ENCODE results near the gene MOXD1.

DNA sequence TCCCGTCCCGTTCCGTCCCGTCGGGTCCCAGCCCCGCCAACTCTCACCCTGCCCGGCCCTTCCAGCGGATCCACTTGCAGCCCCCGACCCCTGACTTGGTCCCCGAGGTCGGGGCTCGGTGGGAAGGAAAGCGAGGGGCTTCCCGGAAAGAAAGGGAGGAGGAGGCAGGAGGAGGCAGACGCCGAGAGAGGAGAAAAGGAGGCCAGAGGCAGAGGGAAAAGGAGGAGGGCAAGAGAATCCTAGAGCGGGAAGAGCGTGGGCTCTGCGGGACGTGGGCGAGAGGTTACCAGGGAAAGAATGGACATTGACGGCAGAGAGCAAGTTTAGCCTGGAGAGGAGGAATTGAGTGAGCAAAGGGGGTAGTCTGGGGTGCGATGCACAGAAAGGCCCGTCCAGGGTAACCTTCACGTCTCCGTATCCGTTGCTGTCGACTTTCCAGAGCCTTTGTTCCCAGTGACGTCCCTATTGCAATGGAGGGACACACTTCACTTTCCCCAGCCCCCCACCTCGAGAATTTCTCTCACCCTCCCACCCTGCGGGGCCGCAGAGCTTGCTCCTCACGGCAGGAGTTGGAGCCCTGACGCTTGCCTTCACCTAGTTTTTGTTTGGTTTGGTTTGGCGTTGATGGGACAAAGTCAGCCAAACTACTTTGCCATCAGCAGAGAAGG, 477 bp upstream of the MOXD1 start:
- TF ChIP-seq CTCF (IDR thresholded peaks at IDR 0.05; ENCODE audit: poor library complexity) (no peak), EZH2phosphoT487 (IDR thresholded peaks at IDR 0.05; ENCODE audit: low read depth, severe bottlenecking, unreplicated experiment) (no peak), EZH2 (IDR thresholded peaks at IDR 0.05; ENCODE audit: borderline replicate concordance) (peak; percentile 70)

All from hepatocyte (in vitro differentiated cells).